GM15510 (cell line): ENCODE results near the gene JDP2.

Experiments
- POLR2A ChIP-seq: IDR thresholded peaks from 3 replicates; pipeline ENCODE4 v1.6.1; 2011; ENCODE audit warnings: borderline replicate concordance; ENCODE audit not compliant: insufficient read length; ENCODE audit errors: extremely low read depth

Gene JDP2

GRCh38 chr14:75471059-75471458 lies 43.2 kb downstream of the JDP2 start:
- TF ChIP-seq POLR2A = no peak

- TF ChIP-seq POLR2A = no peak
These were observed 48.6 kb downstream of the JDP2 start for GRCh38 chr14:75476274-75476995.

GRCh38 chr14:75477881-75478280 lies 50.1 kb downstream of the JDP2 start:
- no peak for TF ChIP-seq POLR2A

GRCh38 chr14:75479770-75480600 lies 52.2 kb downstream of the JDP2 start:
- no peak for TF ChIP-seq POLR2A

GRCh38 chr14:75482366-75482765 lies 54.5 kb downstream of the JDP2 start:
- TF ChIP-seq POLR2A = no peak

GRCh38 chr14:75484711-75485429 lies 57.0 kb downstream of the JDP2 start:
- TF ChIP-seq POLR2A = no peak

GRCh38 chr14:75486318-75486717 lies 58.5 kb downstream of the JDP2 start:
- TF ChIP-seq POLR2A = no peak

- no peak for TF ChIP-seq POLR2A
These were observed 59.4 kb downstream of the JDP2 start for GRCh38 chr14:75487155-75487671.

GRCh38 chr14:75489480-75489837 lies 61.6 kb downstream of the JDP2 start:
- no peak for TF ChIP-seq POLR2A

GRCh38 chr14:75491376-75491978 lies 63.7 kb downstream of the JDP2 start:
- no peak for TF ChIP-seq POLR2A

GRCh38 chr14:75492832-75493591 lies 65.2 kb downstream of the JDP2 start:
- no peak for TF ChIP-seq POLR2A

- no peak for TF ChIP-seq POLR2A
These were observed 65.8 kb downstream of the JDP2 start for GRCh38 chr14:75493592-75494087.

GRCh38 chr14:75494896-75495295 lies 67.1 kb downstream of the JDP2 start:
- TF ChIP-seq POLR2A = no peak

GRCh38 chr14:75495399-75495798 lies 67.6 kb downstream of the JDP2 start:
- no peak for TF ChIP-seq POLR2A

GRCh38 chr14:75495882-75496281 lies 68.1 kb downstream of the JDP2 start:
- no peak for TF ChIP-seq POLR2A

GRCh38 chr14:75496755-75497154 lies 68.9 kb downstream of the JDP2 start:
- no peak for TF ChIP-seq POLR2A
